Measurements from ENCODE around the gene TXNDC12.

Gene TXNDC12

DNA sequence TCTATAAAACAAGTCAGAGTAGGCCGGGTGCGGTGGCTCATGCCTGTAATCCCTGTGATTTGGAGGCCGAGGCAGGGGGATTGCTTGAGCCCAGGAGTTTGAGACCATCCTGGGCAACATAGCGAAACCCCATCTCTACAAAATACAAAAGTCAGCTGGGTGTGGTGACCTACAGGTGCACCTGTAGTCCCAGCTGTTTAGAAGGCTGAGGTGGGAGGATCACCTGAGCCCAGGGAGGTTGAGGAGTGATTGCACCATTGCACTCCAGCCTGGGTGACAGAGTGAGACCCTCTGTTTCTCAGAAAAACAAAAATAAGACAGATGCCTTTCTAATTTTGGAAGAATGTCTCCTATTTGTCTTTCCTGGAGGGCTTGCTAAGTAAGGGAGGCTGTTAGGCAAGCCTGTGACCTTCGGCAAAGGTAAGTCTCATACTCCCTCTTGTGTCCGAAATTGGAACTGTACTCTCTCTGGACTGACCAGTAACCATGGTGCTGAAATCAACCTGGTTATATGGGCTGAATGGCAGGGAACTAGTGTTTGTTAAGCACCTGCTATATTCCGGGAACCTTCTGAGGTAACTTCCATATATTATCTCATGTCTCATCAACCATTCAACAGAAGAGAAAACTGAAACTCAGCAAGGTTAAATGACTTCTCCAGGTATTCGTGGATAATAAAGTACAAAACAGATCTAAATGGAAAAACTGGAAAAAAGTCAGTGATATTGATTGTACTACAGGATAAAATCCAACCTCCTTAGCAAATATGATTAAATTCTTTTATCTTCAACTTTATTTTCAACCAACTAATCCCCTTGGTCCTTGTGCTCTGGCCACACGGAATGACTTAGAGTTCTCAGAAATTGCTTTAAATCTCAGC lies 52.7 kb downstream of the TXNDC12 start:
- H3K27ac Mint-ChIP-seq, result no peak overlapping the region
- no peaks in the 10 kb centered on the region for H3K9me3 Mint-ChIP-seq
- no peak overlapping the region for H3K4me3 Mint-ChIP-seq
- no peaks in the 10 kb centered on the region for H3K4me1 Mint-ChIP-seq (ENCODE audit: low read depth)
- intact Hi-C loops (cut with micrococcal nuclease), result loop anchor here (1.0 kb wide), 1 partner anchor 105 kb away; no protein-coding TSS in a partner anchor
- no peaks in the 10 kb centered on the region for H3K36me3 Mint-ChIP-seq (ENCODE audit: low read depth)
- peaks cover 24% of the 10 kb centered on the region for H3K27me3 Mint-ChIP-seq

DNA sequence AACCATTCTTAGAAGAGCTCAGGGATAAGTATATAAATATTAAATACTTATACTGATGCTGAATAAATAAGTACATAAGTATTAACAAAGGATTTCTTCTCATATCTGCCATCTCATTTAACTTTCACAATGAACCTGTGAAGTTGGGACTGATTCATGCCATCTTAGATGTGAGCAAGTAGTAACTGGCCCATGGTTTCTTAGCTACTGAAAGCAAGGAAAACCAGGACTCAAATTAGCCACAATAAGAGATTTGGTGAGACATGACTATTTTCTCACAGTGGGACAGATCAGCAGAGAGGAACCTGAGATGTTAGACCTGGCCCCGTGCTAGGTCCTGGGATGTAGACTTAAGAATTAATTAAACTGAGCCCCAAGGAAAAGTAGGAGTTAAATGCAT lies 56.3 kb downstream of the TXNDC12 start:
- H3K4me1 Mint-ChIP-seq (ENCODE audit: low read depth), result no peaks in the 10 kb centered on the region
- H3K27me3 Mint-ChIP-seq, result peaks cover 12% of the 10 kb centered on the region
- H3K36me3 Mint-ChIP-seq (ENCODE audit: low read depth), result no peaks in the 10 kb centered on the region
- no peak overlapping the region for H3K27ac Mint-ChIP-seq
- no peaks in the 10 kb centered on the region for H3K9me3 Mint-ChIP-seq
- no peak overlapping the region for H3K4me3 Mint-ChIP-seq
- intact Hi-C loops (cut with micrococcal nuclease), result no loop called here

DNA sequence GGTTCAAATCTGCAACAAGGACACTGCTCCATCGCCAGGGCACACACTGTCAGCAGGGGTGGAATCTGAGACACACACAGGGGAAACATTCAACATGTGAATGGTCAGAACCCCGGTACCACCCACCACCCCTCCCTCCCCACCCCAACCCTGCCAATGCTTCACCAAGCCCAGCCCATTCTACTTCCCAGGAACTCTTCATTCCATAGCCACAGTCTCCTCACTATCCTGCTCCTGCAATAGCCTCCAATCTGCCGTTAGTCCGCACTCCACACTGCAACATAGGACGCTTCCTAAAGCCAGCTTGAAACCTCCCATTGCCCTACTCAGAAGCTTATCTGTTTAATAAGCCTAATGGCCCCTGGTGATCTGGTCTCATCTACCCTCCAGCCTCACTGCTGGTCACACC lies 57.0 kb downstream of the TXNDC12 start:
- Mint-ChIP-seq H3K4me3 (no peak overlapping the region), H3K36me3 (ENCODE audit: low read depth) (no peaks in the 10 kb centered on the region), H3K27ac (no peak overlapping the region), H3K27me3 (peaks cover 19% of the 10 kb centered on the region), H3K4me1 (ENCODE audit: low read depth) (no peaks in the 10 kb centered on the region), H3K9me3 (no peaks in the 10 kb centered on the region)
- intact Hi-C loops (cut with micrococcal nuclease), result no loop called here

DNA sequence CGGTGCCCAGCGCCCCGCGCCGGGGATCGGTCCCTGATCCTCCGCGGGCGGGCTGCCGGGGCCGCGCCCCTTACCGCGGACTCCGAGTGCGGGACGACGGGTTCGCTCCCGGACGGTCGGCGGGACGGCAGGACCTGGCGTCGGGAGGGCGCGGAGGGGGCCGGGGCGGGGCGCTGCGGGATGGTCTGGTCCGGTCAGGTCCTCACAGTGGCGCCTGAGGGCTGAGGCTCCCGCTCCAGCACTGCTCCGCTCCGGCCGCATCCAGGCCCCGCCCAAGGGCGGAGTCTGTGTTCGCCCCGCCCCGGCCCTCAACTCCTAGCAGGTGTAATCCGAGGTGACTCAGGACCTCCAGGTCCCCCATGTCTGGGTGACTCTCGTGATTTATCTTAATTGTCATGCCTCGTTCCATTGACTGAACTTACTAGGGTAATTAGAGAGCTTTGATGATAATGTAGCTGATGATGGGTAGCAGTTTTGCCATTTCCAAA lies 64.5 kb downstream of the TXNDC12 start, which contains the start of gene RAB3B:
TSS of gene RAB3B (minus strand) at position 223 of the 488 bp plus-strand sequence. CDS start 13,583 bp downstream, outside the sequence.
- Mint-ChIP-seq H3K9me3 (no peaks in the 10 kb centered on the region), H3K27me3 (peaks cover 64% of the 10 kb centered on the region), H3K4me3 (peak within 1 kb of the TSS; percentile 65), H3K36me3 (ENCODE audit: low read depth) (no peaks in the 10 kb centered on the region), H3K4me1 (ENCODE audit: low read depth) (no peaks in the 10 kb centered on the region), H3K27ac (no peak within 1 kb of the TSS)
- intact Hi-C loops (cut with micrococcal nuclease), result no loop called here

DNA sequence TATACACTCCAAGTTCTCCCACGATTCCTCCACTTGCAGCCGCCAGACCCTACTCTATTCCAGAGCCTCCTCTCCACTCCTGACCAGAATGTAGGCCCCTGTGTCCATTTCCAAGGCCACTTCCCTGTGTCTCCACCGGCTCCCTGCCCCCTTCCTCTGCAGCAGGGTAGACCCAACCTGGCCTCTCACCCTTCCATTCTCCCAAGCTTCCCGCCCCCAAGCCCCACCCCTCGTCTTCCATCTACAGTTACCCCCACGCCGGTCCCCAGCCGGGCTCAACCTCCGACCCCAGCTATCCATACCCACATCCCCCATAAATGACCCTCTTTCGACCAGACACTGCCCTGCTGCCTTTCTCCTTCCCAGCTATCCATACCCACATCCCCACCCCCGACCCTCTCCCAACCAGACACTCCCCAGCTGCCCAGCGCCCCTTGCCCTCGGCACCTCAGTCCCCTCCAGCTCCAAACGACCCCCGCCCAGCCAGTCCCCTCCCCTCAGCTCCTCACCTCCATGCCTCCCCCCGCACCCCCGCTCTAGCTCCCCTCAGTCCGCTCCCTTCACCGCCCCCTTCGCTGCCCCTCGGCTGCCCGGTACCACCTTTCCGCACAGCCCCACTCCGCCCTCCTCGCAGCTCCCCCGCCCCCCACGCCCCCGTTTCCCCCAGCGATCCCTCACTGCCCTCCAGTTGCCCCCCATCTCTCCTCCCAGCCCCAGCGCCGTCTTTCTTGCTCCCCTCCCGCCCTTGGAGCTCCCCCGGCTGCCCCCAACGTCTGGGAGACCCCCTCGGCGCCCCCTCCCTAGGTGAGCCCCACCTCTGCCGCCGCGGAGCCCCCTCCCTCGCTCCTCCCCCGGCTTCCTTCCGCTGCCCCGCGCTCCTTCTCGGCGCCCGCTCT lies 65.2 kb downstream of the TXNDC12 start:
- no peaks in the 10 kb centered on the region for H3K36me3 Mint-ChIP-seq (ENCODE audit: low read depth)
- peaks cover 64% of the 10 kb centered on the region for H3K27me3 Mint-ChIP-seq
- peak overlapping the region; percentile 18 for H3K4me3 Mint-ChIP-seq
- no peaks in the 10 kb centered on the region for H3K9me3 Mint-ChIP-seq
- intact Hi-C loops (cut with micrococcal nuclease), result no loop called here
- no peaks in the 10 kb centered on the region for H3K4me1 Mint-ChIP-seq (ENCODE audit: low read depth)
- H3K27ac Mint-ChIP-seq, result no peak overlapping the region

DNA sequence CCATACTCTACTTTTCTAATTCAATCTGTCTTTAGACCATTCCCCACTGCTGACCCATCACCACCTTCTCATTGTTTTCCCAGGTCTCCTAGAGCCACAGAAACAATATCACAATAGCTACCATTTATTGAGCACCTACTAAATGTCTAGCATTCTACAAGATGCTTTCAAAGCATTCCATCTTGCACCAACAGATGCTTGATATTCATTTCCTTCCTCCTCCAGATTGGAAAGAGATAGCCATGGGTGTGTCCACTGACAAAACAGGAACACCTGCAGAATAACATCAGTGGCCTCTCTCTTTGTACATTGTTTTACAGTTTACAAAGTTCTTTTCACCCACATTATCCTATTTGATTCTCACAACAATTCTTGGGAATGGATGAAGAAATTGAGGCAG lies 66.7 kb downstream of the TXNDC12 start:
- Mint-ChIP-seq H3K4me1 (ENCODE audit: low read depth) (no peaks in the 10 kb centered on the region), H3K9me3 (no peaks in the 10 kb centered on the region), H3K27ac (no peak overlapping the region), H3K36me3 (ENCODE audit: low read depth) (no peaks in the 10 kb centered on the region), H3K4me3 (no peak overlapping the region), H3K27me3 (peaks cover 55% of the 10 kb centered on the region)
- intact Hi-C loops (cut with micrococcal nuclease), result no loop called here

DNA sequence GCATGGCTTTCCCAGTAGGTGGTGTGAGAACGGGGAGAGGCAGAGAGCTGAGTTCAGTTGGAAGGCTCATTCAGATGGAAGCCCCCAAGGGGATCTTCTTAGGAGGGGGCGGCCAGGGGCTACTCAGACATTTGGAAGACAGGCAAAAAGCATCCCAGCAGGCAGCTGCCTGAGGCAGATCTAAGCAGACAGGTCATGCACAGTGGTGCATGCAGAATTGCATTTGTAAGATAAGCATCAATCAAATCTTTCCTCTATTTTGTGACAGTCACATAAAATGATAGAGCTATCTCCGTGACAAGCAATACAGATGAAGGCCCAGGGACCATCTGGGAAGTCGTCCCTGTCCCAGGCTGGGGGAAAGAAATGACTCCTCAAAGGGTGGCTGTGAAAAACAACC lies 68.3 kb downstream of the TXNDC12 start:
- Mint-ChIP-seq H3K27me3 (peaks cover 40% of the 10 kb centered on the region), H3K9me3 (no peaks in the 10 kb centered on the region), H3K4me3 (no peak overlapping the region), H3K36me3 (ENCODE audit: low read depth) (no peaks in the 10 kb centered on the region), H3K27ac (no peak overlapping the region), H3K4me1 (ENCODE audit: low read depth) (no peaks in the 10 kb centered on the region)
- intact Hi-C loops (cut with micrococcal nuclease), result no loop called here

DNA sequence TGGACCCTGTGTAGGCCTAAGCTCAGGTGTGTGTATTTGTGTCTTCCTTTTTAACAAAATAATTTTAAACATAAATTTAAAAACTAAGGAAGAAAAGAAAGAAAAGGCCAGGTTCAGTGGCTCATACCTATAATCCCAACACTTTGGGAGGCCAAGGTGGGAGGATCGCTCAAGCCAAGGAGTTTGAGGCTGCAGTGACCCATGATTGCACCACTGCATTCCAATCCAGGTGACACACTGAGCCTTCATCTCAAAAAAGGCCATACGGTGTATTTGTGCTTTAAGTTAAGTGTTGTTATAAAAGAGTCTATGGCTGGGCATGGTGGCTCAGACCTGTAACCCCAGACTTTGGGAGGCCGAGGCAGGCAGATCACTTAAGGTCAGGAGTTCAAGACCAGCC lies 72.8 kb downstream of the TXNDC12 start:
- peaks cover 7% of the 10 kb centered on the region for H3K27me3 Mint-ChIP-seq
- H3K9me3 Mint-ChIP-seq, result no peaks in the 10 kb centered on the region
- intact Hi-C loops (cut with micrococcal nuclease), result no loop called here
- H3K36me3 Mint-ChIP-seq (ENCODE audit: low read depth), result no peaks in the 10 kb centered on the region
- H3K4me3 Mint-ChIP-seq, result no peak overlapping the region
- H3K27ac Mint-ChIP-seq, result no peak overlapping the region
- no peaks in the 10 kb centered on the region for H3K4me1 Mint-ChIP-seq (ENCODE audit: low read depth)

DNA sequence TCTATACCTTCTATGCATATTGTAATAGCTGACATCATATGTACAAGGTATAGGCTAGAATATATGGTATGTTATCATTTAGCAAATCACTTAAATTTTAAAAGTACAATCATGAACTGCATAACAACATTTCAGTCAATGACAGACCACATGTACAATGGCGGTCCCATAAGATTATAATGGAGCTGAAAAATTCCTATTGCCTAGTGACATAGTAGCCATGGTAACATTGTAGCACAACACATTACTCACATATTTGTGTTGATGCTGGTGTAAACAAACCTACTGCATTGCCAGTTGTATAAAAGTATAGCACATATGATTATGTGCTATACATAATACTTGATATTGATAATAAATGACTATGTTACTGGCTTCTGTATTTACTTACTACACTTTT lies 73.4 kb downstream of the TXNDC12 start:
- no peak overlapping the region for H3K27ac Mint-ChIP-seq
- H3K9me3 Mint-ChIP-seq, result no peaks in the 10 kb centered on the region
- no peak overlapping the region for H3K4me3 Mint-ChIP-seq
- no peaks in the 10 kb centered on the region for H3K4me1 Mint-ChIP-seq (ENCODE audit: low read depth)
- intact Hi-C loops (cut with micrococcal nuclease), result no loop called here
- peaks cover 5% of the 10 kb centered on the region for H3K27me3 Mint-ChIP-seq
- no peaks in the 10 kb centered on the region for H3K36me3 Mint-ChIP-seq (ENCODE audit: low read depth)

DNA sequence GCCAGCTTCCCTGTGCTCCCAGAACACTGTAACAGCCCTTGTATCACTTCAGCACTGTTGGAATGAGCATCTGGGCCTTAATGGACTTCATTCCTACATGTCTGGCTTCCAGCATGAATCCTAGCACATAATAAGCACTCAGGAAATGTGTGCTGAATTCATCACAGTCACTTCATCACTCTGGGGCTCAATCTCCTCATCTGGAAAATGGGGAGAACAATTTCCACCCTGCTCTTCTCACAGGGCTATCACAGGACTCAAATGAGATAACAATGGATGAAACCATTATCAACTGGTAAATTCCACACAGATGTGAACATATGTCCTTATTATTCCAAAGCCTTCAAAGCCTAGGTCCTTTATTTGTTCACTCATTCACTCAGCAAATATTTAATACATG lies 76.9 kb downstream of the TXNDC12 start:
- H3K9me3 Mint-ChIP-seq, result no peaks in the 10 kb centered on the region
- no peaks in the 10 kb centered on the region for H3K4me1 Mint-ChIP-seq (ENCODE audit: low read depth)
- intact Hi-C loops (cut with micrococcal nuclease), result no loop called here
- H3K27me3 Mint-ChIP-seq, result peaks cover 5% of the 10 kb centered on the region
- no peak overlapping the region for H3K4me3 Mint-ChIP-seq
- H3K27ac Mint-ChIP-seq, result no peak overlapping the region
- no peaks in the 10 kb centered on the region for H3K36me3 Mint-ChIP-seq (ENCODE audit: low read depth)

DNA sequence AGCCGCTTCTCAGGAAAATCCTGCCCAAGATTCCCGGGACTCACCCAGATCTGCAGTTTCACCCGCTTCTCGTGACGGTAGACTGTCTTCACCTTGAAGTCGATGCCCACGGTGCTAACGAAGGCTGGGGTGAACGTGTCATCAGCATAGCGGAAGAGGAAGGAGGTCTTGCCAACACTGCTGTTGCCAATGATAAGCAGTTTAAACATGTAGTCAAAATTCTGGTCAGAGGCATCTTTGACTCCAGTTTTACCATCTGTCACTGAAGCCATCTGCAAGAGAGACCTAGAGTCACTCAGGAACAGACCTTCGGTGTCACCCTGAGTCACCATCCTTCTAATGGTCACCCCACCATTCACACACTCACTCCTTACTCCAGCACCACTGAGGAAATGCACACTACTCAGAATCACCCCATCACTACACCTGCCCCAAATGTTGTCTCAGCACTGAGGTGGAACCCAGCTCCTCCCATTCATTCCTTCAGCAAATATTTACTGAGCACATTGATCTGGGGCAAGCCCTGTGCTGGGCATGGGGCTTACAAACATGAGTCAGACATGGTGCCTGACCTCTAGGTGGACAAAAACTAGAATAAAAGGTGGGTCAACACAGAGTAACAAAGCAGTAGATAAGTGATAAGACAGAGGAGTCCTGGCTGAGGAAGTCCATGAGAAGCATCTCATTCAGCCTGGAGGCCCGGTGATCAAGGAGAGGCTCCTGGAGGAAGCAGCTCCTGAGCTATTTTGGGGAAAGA lies 78.0 kb downstream of the TXNDC12 start:
- Mint-ChIP-seq H3K4me1 (ENCODE audit: low read depth) (no peaks in the 10 kb centered on the region), H3K36me3 (ENCODE audit: low read depth) (no peaks in the 10 kb centered on the region), H3K27me3 (peaks cover 5% of the 10 kb centered on the region), H3K4me3 (no peak overlapping the region), H3K9me3 (no peaks in the 10 kb centered on the region), H3K27ac (no peak overlapping the region)
- intact Hi-C loops (cut with micrococcal nuclease), result no loop called here

DNA sequence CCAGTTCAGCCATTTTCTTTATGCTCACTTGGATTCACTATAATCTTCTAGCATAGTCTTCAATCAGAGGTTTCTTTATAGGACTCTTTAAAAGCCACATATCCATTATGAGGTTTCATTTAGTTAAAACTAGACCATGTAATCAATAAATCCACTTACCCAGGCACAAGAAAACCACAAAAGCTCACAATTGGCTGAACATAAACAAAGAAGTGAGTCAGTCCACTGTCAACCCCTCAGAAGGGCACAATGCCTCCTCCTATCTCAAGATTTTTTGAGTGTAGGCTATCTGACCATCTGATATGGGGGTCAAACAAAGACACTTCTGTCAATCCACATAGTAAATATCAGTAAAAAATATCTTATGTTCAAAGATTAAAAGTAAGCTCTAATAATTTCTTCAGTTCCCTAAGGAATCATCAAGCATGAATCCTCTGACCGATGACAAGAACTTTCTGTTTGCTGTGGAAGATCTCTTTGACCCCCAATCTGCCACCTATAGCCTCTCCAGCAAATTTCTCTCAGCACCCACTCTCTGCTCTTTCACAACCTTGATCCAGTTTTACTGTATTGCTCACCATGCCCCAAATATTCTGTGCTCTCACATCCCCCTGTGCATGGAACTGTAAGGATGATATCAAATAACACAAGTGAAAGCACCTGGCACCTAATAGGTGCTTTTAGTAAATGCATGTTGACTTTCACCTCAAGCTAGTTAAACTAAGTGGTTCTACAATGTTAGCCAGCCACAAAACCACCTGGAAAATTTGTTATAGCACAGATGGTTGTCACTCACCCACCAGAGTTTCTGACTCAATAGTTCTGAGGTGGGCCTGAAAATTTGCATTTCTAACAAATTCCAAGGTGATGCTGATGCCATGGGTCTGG lies 81.2 kb downstream of the TXNDC12 start:
- intact Hi-C loops (cut with micrococcal nuclease), result no loop called here
- Mint-ChIP-seq H3K36me3 (ENCODE audit: low read depth) (no peaks in the 10 kb centered on the region), H3K27ac (no peak overlapping the region), H3K27me3 (peaks cover 9% of the 10 kb centered on the region), H3K4me1 (ENCODE audit: low read depth) (no peaks in the 10 kb centered on the region), H3K4me3 (no peak overlapping the region), H3K9me3 (no peaks in the 10 kb centered on the region)

All from dendritic cell treated with granulocyte-macrophage colony-stimulating factor and Interleukin-4, amounts not matched to agents 40 ng/mL and 50 ng/mL, for 4 days (primary cell).